Trophoblast cell (in vitro differentiated cells and primary cell): ENCODE results near the gene CTR9.

ENCODE experiments used
- DNase-seq, 2 donors: peaks; one replicate each; pipeline ENCODE4 v3.0.0-alpha.2; 2016
- H2AFZ ChIP-seq: 2 replicates; pipeline ENCODE4 v1.6.1; 2013; ENCODE audit warnings: low read length, moderate library complexity, mild to moderate bottlenecking; ENCODE audit not compliant: insufficient read depth, poor library complexity
- H2AK5ac ChIP-seq: 2 replicates; pipeline ENCODE4 v1.6.1; 2013; ENCODE audit warnings: mild to moderate bottlenecking, low read length
- H2BK120ac ChIP-seq: 2 replicates; pipeline ENCODE4 v1.6.1; 2013; ENCODE audit warnings: low read length, mild to moderate bottlenecking, moderate library complexity; ENCODE audit not compliant: insufficient read depth, poor library complexity
- H2BK12ac ChIP-seq: 2 replicates; pipeline ENCODE4 v1.6.1; 2013; ENCODE audit warnings: mild to moderate bottlenecking, low read length, moderate library complexity
- H2BK5ac ChIP-seq: 2 replicates; pipeline ENCODE4 v1.6.1; 2013; ENCODE audit warnings: low read length, low read depth, moderate library complexity, mild to moderate bottlenecking; ENCODE audit not compliant: poor library complexity
- H3K14ac ChIP-seq: 2 replicates; pipeline ENCODE4 v1.6.1; 2013; ENCODE audit warnings: mild to moderate bottlenecking, low read length
- H3K18ac ChIP-seq: 2 replicates; pipeline ENCODE4 v1.6.1; 2013; ENCODE audit warnings: mild to moderate bottlenecking, low read length
- H3K23ac ChIP-seq: 2 replicates; pipeline ENCODE4 v1.6.1; 2013; ENCODE audit warnings: low read length
- H3K27ac ChIP-seq: 2 replicates; pipeline ENCODE4 v1.5.1; 2013; ENCODE audit warnings: low read depth, mild to moderate bottlenecking, inconsistent platforms, low read length, moderate library complexity
- H3K27me3 ChIP-seq: 2 replicates; pipeline ENCODE4 v1.6.1; 2013; ENCODE audit warnings: inconsistent platforms, mild to moderate bottlenecking, low read length, moderate library complexity; ENCODE audit not compliant: insufficient read depth
- H3K36me3 ChIP-seq, 2 experiments: 1 replicate in 1 of 2; 2 replicates in 1 of 2; pipeline ENCODE4 v1.6.1; 2013; ENCODE audit warnings: low read length in 2 of 2, mild to moderate bottlenecking in 2 of 2, moderate library complexity in 1 of 2; ENCODE audit not compliant: insufficient read depth in 2 of 2, control insufficient read depth in 1 of 2
- H3K4ac ChIP-seq: 2 replicates; pipeline ENCODE4 v1.6.1; 2013; ENCODE audit warnings: low read depth, mild to moderate bottlenecking, low read length, moderate library complexity
- H3K4me1 ChIP-seq, 2 experiments: 1 replicate in 1 of 2; 2 replicates in 1 of 2; pipeline ENCODE4 v1.6.1; 2013; ENCODE audit warnings: low read length in 2 of 2, mild to moderate bottlenecking in 2 of 2, moderate library complexity in 1 of 2; ENCODE audit not compliant: insufficient read depth in 2 of 2, control insufficient read depth in 1 of 2
- H3K4me2 ChIP-seq: 2 replicates; pipeline ENCODE4 v1.6.1; 2013; ENCODE audit warnings: inconsistent platforms, mild to moderate bottlenecking, low read length, moderate library complexity
- H3K4me3 ChIP-seq: 2 replicates; pipeline ENCODE4 v1.5.1; 2013; ENCODE audit warnings: mild to moderate bottlenecking, low read depth, low read length, inconsistent platforms
- H3K79me1 ChIP-seq: one replicate; pipeline ENCODE4 v1.6.1; 2013; ENCODE audit warnings: low read length
- H3K79me2 ChIP-seq: 2 replicates; pipeline ENCODE4 v1.6.1; 2013; ENCODE audit warnings: low read length, mild to moderate bottlenecking; ENCODE audit not compliant: control insufficient read depth, insufficient read depth, poor library complexity
- H3K9ac ChIP-seq: 2 replicates; pipeline ENCODE4 v1.6.1; 2013; ENCODE audit warnings: mild to moderate bottlenecking, low read length
- H3K9me3 ChIP-seq: 2 replicates; pipeline ENCODE4 v1.6.1; 2013; ENCODE audit warnings: low read depth, mild to moderate bottlenecking, control low read depth, inconsistent platforms, low read length; ENCODE audit not compliant: insufficient read depth
- H4K12ac ChIP-seq: 2 replicates; pipeline ENCODE4 v1.6.1; 2013; ENCODE audit warnings: low read depth, mild to moderate bottlenecking, low read length, moderate library complexity
- H4K8ac ChIP-seq: 2 replicates; pipeline ENCODE4 v1.6.1; 2013; ENCODE audit warnings: low read depth, mild to moderate bottlenecking, low read length, moderate library complexity
- H4K91ac ChIP-seq: one replicate; pipeline ENCODE4 v1.6.1; 2013; ENCODE audit warnings: low read depth, mild to moderate bottlenecking, low read length, moderate library complexity
- WGBS: extraction: QIAGEN DNeasy Blood & Tissue Kit; methylation state at CpG from one replicate; pipeline ENCODE4 v1.1.7; 2013; ENCODE audit warnings: missing lambda C conversion rate; ENCODE audit not compliant: insufficient read length, insufficient coverage; ENCODE audit errors: extremely low coverage; 5-methylcytosine and 5-hydroxymethylcytosine counted together

The CTR9 gene

DNA sequence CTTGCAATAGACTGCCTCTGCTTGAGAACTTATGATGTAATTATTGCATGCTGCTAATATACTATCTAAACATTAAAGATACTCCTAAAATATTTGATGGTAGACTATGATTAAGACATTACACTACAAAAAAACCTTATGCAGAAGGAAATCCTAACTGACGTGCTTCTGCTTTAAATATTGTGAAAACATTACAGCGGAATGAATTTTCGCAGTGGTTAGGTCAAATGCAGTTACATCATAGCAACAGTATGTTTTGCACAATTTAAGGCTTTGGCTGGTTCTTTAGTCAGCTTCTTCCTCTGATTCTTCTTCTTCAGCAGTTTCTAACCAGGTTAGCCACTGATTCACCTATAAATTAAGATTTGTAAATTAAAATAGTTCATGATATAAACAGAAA, 46.5 kb downstream of the CTR9 start:
- Histone ChIP-seq H3K9me3 (no peaks in the 10 kb centered on the region), H3K9ac (no peak overlapping the region), H2AK5ac (no peak overlapping the region), H2BK120ac (no peak overlapping the region), H3K79me1 (no peaks in the 10 kb centered on the region), H2AFZ (no peak overlapping the region), H3K79me2 (no peaks in the 10 kb centered on the region), H3K36me3 (peaks cover 11 to 47% of the 10 kb centered on the region in 2 experiments), H3K4me3 (no peak overlapping the region), H2BK5ac (no peak overlapping the region), H4K91ac (no peak overlapping the region), H3K27me3 (no peaks in the 10 kb centered on the region), H3K4me2 (no peak overlapping the region), H3K23ac (no peak overlapping the region), H4K8ac (no peak overlapping the region), H3K4me1 (peaks cover 0 to under 1% of the 10 kb centered on the region in 2 experiments), H4K12ac (no peak overlapping the region), H3K14ac (no peak overlapping the region), H3K18ac (no peak overlapping the region), H2BK12ac (no peak overlapping the region), H3K27ac (no peak overlapping the region), H3K4ac (no peak overlapping the region)
- WGBS = no CpG with 5 or more reads among the region's 3 CpGs
- DNase-seq = peak in 1 of 2 donors; percentile 42

DNA sequence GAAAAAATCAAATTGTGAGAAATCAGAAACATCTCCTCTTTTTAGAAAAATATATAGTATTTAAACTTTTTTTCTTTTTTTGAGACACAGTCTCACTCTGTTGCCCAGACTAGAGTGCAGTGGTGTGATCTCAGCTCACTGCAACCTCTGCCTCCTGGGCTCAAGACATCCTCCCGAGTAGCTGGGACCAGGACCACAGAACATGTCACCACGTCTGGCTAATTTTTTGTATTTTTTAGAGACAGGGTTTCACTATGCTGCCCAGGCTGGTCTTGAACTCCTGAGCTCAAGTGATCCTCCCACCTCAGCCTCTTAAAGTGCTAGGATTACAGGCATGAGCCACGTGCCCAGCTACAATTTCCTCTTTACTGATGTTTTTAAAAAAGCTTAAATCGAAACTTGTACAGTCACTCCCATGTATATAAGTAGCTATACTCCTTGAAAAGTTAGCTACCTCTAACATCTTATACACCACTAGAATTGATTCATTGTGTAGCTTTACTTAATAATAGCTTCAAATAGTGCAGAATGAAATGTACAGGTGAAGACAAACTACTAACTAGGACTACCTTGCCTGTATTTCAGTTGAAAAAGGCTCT, 47.4 kb downstream of the CTR9 start:
- H3K4me1 ChIP-seq = no peaks in the 10 kb centered on the region
- H3K79me1 ChIP-seq = no peaks in the 10 kb centered on the region
- no peak overlapping the region for H4K12ac ChIP-seq
- H3K36me3 ChIP-seq = peaks cover 13 to 56% of the 10 kb centered on the region in 2 experiments
- no peak overlapping the region for H3K27ac ChIP-seq
- no peaks in the 10 kb centered on the region for H3K79me2 ChIP-seq
- no peak overlapping the region for H4K8ac ChIP-seq
- H3K9ac ChIP-seq = no peak overlapping the region
- no peak overlapping the region for H3K4me3 ChIP-seq
- H3K18ac ChIP-seq = no peak overlapping the region
- H3K23ac ChIP-seq = no peak overlapping the region
- no peak overlapping the region for H2AK5ac ChIP-seq
- H3K9me3 ChIP-seq = no peaks in the 10 kb centered on the region
- no peak overlapping the region for H2AFZ ChIP-seq
- no peaks in the 10 kb centered on the region for H3K27me3 ChIP-seq
- H3K4me2 ChIP-seq = no peak overlapping the region
- no peak for DNase-seq
- no peak overlapping the region for H3K14ac ChIP-seq
- no peak overlapping the region for H2BK5ac ChIP-seq
- no peak overlapping the region for H2BK12ac ChIP-seq
- no peak overlapping the region for H2BK120ac ChIP-seq
- no peak overlapping the region for H4K91ac ChIP-seq
- H3K4ac ChIP-seq = no peak overlapping the region
- no CpG with 5 or more reads among the region's 4 CpGs for WGBS

DNA sequence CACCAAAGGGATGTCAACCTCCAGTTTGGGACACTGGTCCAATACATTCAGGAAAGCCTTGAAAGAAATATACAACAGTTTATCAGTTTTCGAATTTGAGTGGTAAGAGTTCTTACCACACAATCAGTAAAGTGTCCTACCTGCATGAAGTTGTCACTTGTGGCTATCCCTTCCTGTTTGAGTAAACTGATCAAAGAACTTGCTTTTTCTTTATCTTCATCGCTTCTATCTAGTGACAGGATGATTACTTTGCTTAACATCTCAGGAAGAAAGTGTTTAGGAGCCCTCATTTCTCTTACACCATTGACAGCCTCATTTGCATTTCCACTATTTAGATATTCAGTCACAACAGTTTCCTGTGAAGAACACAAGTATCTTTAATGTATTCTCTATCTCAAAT, 49.2 kb downstream of the CTR9 start:
- DNase-seq = no peak
- no peak overlapping the region for H3K9ac ChIP-seq
- H3K14ac ChIP-seq = no peak overlapping the region
- no peak overlapping the region for H2BK5ac ChIP-seq
- H3K27me3 ChIP-seq = no peaks in the 10 kb centered on the region
- H3K79me2 ChIP-seq = no peaks in the 10 kb centered on the region
- H3K23ac ChIP-seq = no peak overlapping the region
- no peak overlapping the region for H3K4me2 ChIP-seq
- H4K12ac ChIP-seq = no peak overlapping the region
- H3K36me3 ChIP-seq = peaks cover 17 to 68% of the 10 kb centered on the region in 2 experiments
- no peak overlapping the region for H2AFZ ChIP-seq
- H3K27ac ChIP-seq = no peak overlapping the region
- no peak overlapping the region for H4K8ac ChIP-seq
- H3K4me3 ChIP-seq = no peak overlapping the region
- no peak overlapping the region for H3K18ac ChIP-seq
- no peak overlapping the region for H4K91ac ChIP-seq
- no peak overlapping the region for H2AK5ac ChIP-seq
- peaks cover 0 to 1% of the 10 kb centered on the region in 2 experiments for H3K4me1 ChIP-seq
- no peaks in the 10 kb centered on the region for H3K9me3 ChIP-seq
- WGBS = no CpG with 5 or more reads among the region's 2 CpGs
- H2BK12ac ChIP-seq = no peak overlapping the region
- H3K4ac ChIP-seq = no peak overlapping the region
- no peaks in the 10 kb centered on the region for H3K79me1 ChIP-seq
- H2BK120ac ChIP-seq = no peak overlapping the region

DNA sequence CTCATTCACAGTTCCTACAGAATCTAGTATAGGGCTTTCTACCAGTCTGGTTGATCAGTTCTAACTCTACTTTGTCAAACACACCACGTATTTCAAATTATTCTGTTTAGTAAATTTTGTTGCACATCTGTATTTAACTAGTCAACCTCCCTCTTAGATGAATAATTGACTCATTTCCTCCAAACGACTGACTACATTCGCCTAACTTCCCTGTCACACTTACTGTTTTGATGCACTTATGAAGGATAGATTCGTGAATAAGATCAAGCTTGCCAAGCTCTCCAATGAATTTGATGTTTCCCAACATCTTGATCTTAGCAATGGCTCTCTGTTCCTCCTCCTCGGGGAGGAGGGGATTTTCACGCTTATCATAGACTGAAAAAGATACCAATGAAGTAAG, 52.6 kb downstream of the CTR9 start:
- no peak overlapping the region for H2BK120ac ChIP-seq
- H3K23ac ChIP-seq = no peak overlapping the region
- no peak overlapping the region for H4K91ac ChIP-seq
- H3K79me1 ChIP-seq = peaks cover 11% of the 10 kb centered on the region
- H3K27me3 ChIP-seq = peaks cover 4% of the 10 kb centered on the region
- H3K4me3 ChIP-seq = no peak overlapping the region
- peaks cover 0 to 3% of the 10 kb centered on the region in 2 experiments for H3K4me1 ChIP-seq
- no peak overlapping the region for H3K14ac ChIP-seq
- no peak for DNase-seq
- H3K36me3 ChIP-seq = peaks cover 25 to 65% of the 10 kb centered on the region in 2 experiments
- no peak overlapping the region for H2BK5ac ChIP-seq
- no CpG with 5 or more reads among the region's 6 CpGs for WGBS
- H4K8ac ChIP-seq = no peak overlapping the region
- peaks cover 2% of the 10 kb centered on the region for H3K9me3 ChIP-seq
- H2AFZ ChIP-seq = no peak overlapping the region
- no peak overlapping the region for H3K9ac ChIP-seq
- no peak overlapping the region for H3K4me2 ChIP-seq
- H2BK12ac ChIP-seq = no peak overlapping the region
- H2AK5ac ChIP-seq = no peak overlapping the region
- no peak overlapping the region for H4K12ac ChIP-seq
- no peak overlapping the region for H3K18ac ChIP-seq
- no peak overlapping the region for H3K27ac ChIP-seq
- H3K4ac ChIP-seq = no peak overlapping the region
- peaks cover 19% of the 10 kb centered on the region for H3K79me2 ChIP-seq
